HEK293T (cell line): ENCODE results near the gene DPP7.

Experiments used
- ARNT ChIP-seq: fragments of 450-650 bp; IDR thresholded peaks from 2 replicates; pipeline ENCODE4 v1.6.1; 2017; ENCODE audit warnings: mild to moderate bottlenecking
- SP1 ChIP-seq: fragments of 450-650 bp; IDR thresholded peaks from 2 replicates; pipeline ENCODE4 v1.6.1; 2017
- ZNF384 ChIP-seq: fragments of 450-650 bp; IDR thresholded peaks from 2 replicates; pipeline ENCODE4 v1.6.1; 2016

DNA sequence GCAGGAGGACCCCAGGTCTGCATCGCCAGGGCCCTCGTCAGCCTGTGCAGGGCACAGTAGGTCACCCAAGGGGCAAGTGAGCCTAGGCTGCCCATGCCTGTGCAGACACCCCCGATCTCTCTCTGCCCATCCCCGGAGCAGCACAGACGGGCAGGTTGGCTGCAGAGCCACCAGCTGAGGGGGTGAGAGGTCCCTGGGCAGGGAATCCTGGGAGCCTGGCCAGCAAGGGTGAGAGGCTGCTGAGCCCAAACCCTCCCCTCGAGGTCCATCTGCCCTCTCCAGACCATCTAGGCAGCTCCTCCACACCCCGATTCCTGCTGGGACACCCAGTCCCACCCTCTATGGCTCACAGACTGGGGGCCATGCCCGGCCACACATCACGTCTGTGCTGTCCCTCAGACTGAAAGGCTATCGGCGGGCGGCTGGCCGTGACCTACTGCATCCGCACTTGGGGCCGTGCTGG, 2.8 kb upstream of the DPP7 start:
- TF ChIP-seq ARNT: no peak
- no peak for TF ChIP-seq ZNF384
- TF ChIP-seq SP1: no peak
